IMR-90 (cell line): Measurements from ENCODE around the gene NDEL1. TPM values are rescaled to one million over a fixed set of nuclear protein-coding genes. Genes with fewer than 3 reads are reported as not detected.

Experiments used
- ATAC-seq: fragments of 200-7000 bp; cut with Tn5 transposase; 2 replicates; pipeline ENCODE4 v1.9.1; 2020; ENCODE audit warnings: low read depth, mild to moderate bottlenecking, moderate library complexity
- BruUV-seq: library from RNA; stranded (reverse); fragments of 400-500 nt; replicated peaks from 2 replicates; lab custom pipeline; 2021; lab: Mats Ljungman, UMichigan
- CTCF ChIA-PET: fragments of 300-600 bp; formaldehyde crosslinking; extraction: SDS; loops from one replicate; lab custom pipeline; 2021; ENCODE audit warnings: antibody characterized with exemption; lab: Yijun Ruan, JAX
- POLR2A ChIA-PET: fragments of 300-600 bp; sonication (Branson Sonifier 250); formaldehyde crosslinking; loops from one replicate; lab custom pipeline; 2022; ENCODE audit warnings: antibody characterized with exemption; ENCODE audit not compliant: unreplicated experiment; lab: Charles Lee
- DNase-seq: peaks from one replicate; pipeline ENCODE4 v3.0.0; 2013
- H2AFZ ChIP-seq: replicated peaks from 2 replicates; pipeline ENCODE3; 2013; ENCODE audit warnings: low read length, mild to moderate bottlenecking; ENCODE audit not compliant: poor library complexity
- H2AK5ac ChIP-seq: 2 replicates; pipeline ENCODE4 v1.6.1; 2013; ENCODE audit warnings: low read depth, low read length, inconsistent platforms
- H2AK9ac ChIP-seq: replicated peaks from 2 replicates; pipeline ENCODE3; 2013; ENCODE audit warnings: mild to moderate bottlenecking, low read depth, low read length, moderate library complexity; ENCODE audit not compliant: poor library complexity
- H2BK120ac ChIP-seq: 2 replicates; pipeline ENCODE4 v1.6.1; 2013; ENCODE audit warnings: low read depth, low read length, inconsistent platforms
- H2BK15ac ChIP-seq: 3 replicates; pipeline ENCODE4 v1.6.1; 2013; ENCODE audit warnings: low read depth, low read length, inconsistent platforms
- H2BK20ac ChIP-seq: 2 replicates; pipeline ENCODE4 v1.6.1; 2013; ENCODE audit warnings: low read depth, mild to moderate bottlenecking, inconsistent platforms, low read length, moderate library complexity
- H2BK5ac ChIP-seq: 2 replicates; pipeline ENCODE4 v1.6.1; 2013; ENCODE audit warnings: mild to moderate bottlenecking, low read depth, low read length, inconsistent platforms; ENCODE audit not compliant: poor library complexity, severe bottlenecking
- H3K14ac ChIP-seq: replicated peaks from 2 replicates; pipeline ENCODE4 v1.6.1; 2013; ENCODE audit warnings: low read depth, low read length, inconsistent platforms
- H3K18ac ChIP-seq: 2 replicates; pipeline ENCODE4 v1.6.1; 2013; ENCODE audit warnings: low read depth, low read length, control low read depth
- H3K23ac ChIP-seq: 2 replicates; pipeline ENCODE4 v1.6.1; 2013; ENCODE audit warnings: low read depth, low read length, inconsistent platforms
- H3K27ac ChIP-seq: 2 replicates; pipeline ENCODE4 v1.5.1; 2013; ENCODE audit warnings: mild to moderate bottlenecking, control low read depth, low read length; ENCODE audit not compliant: insufficient read depth
- H3K27me3 ChIP-seq: 2 replicates; pipeline ENCODE4 v1.6.1; 2013; ENCODE audit warnings: low read length; ENCODE audit not compliant: control insufficient read depth, insufficient read depth
- H3K36me3 ChIP-seq: 2 replicates; pipeline ENCODE4 v1.6.1; 2013; ENCODE audit warnings: low read length, mixed read lengths; ENCODE audit not compliant: control insufficient read depth, insufficient read depth
- H3K4ac ChIP-seq: 2 replicates; pipeline ENCODE4 v1.6.1; 2013; ENCODE audit warnings: low read depth, low read length, inconsistent platforms
- H3K4me1 ChIP-seq: 2 replicates; pipeline ENCODE4 v1.6.1; 2013; ENCODE audit warnings: low read length, mixed read lengths; ENCODE audit not compliant: control insufficient read depth, insufficient read depth
- H3K4me2 ChIP-seq: 2 replicates; pipeline ENCODE4 v1.6.1; 2013; ENCODE audit warnings: low read depth, mild to moderate bottlenecking, control low read depth, low read length, moderate library complexity
- H3K4me3 ChIP-seq: 2 replicates; pipeline ENCODE4 v1.5.1; 2013; ENCODE audit warnings: low read depth, mild to moderate bottlenecking, control low read depth, low read length, moderate library complexity; ENCODE audit not compliant: insufficient read depth
- H3K56ac ChIP-seq: 2 replicates; pipeline ENCODE4 v1.6.1; 2013; ENCODE audit warnings: low read length, inconsistent platforms; ENCODE audit not compliant: insufficient read depth; ENCODE audit errors: extremely low read depth
- H3K79me1 ChIP-seq, 2 experiments: 2 replicates each; pipeline ENCODE4 v1.6.1; 2013; ENCODE audit warnings: low read length in 2 of 2, inconsistent platforms in 1 of 2, low read depth in 1 of 2
- H3K9ac ChIP-seq: 2 replicates; pipeline ENCODE4 v1.6.1; 2013; ENCODE audit warnings: low read depth, low read length, control low read depth
- H3K9me1 ChIP-seq: 2 replicates; pipeline ENCODE4 v1.6.1; 2013; ENCODE audit warnings: low read length, inconsistent platforms; ENCODE audit not compliant: insufficient read depth
- H3K9me3 ChIP-seq: 2 replicates; pipeline ENCODE4 v1.6.1; 2013; ENCODE audit warnings: low read length; ENCODE audit not compliant: control insufficient read depth, insufficient read depth
- H4K20me1 ChIP-seq: 2 replicates; pipeline ENCODE4 v1.6.1; 2013; ENCODE audit warnings: low read length, inconsistent platforms; ENCODE audit not compliant: insufficient read depth
- H4K5ac ChIP-seq: 2 replicates; pipeline ENCODE4 v1.6.1; 2013; ENCODE audit warnings: mild to moderate bottlenecking, low read depth, low read length, control low read depth
- H4K8ac ChIP-seq, 2 experiments: 2 replicates each; pipeline ENCODE4 v1.6.1; 2013; ENCODE audit warnings: low read depth in 2 of 2, low read length in 2 of 2, control low read depth in 1 of 2, inconsistent platforms in 1 of 2
- H4K91ac ChIP-seq: 2 replicates; pipeline ENCODE4 v1.6.1; 2013; ENCODE audit warnings: low read depth, low read length, inconsistent platforms; ENCODE audit not compliant: insufficient read depth
- CEBPB ChIP-seq: IDR thresholded peaks from 2 replicates; pipeline ENCODE4 v1.6.1; 2012; ENCODE audit warnings: low read depth, low read length, improper control_type of control experiment
- CTCF ChIP-seq: conservative IDR thresholded peaks from 2 replicates; pipeline ENCODE4 v1.5.1; 2012; ENCODE audit warnings: mild to moderate bottlenecking, low read depth, low read length, improper control_type of control experiment
- FOS ChIP-seq: fragments of 150-350 bp; IDR thresholded peaks from 2 replicates; pipeline ENCODE4 v1.6.1; 2016; ENCODE audit warnings: low read depth, low read length
- MAZ ChIP-seq: IDR thresholded peaks from 2 replicates; pipeline ENCODE4 v1.6.1; 2012; ENCODE audit warnings: low read depth, mild to moderate bottlenecking, low read length, improper control_type of control experiment, moderate library complexity, borderline replicate concordance
- NFE2L2 ChIP-seq: fragments of 150-350 bp; IDR thresholded peaks from 2 replicates; pipeline ENCODE4 v1.6.1; 2016; ENCODE audit warnings: low read depth, mild to moderate bottlenecking, low read length
- POLR2A ChIP-seq: IDR thresholded peaks from 2 replicates; pipeline ENCODE4 v1.6.1; 2012; ENCODE audit warnings: mild to moderate bottlenecking, low read depth, low read length
- RAD21 ChIP-seq: IDR thresholded peaks from 2 replicates; pipeline ENCODE4 v1.6.1; 2012; ENCODE audit warnings: low read length, improper control_type of control experiment
- SMC3 ChIP-seq: fragments of 150-350 bp; IDR thresholded peaks from 2 replicates; pipeline ENCODE4 v1.6.1; 2016; ENCODE audit warnings: low read depth, mild to moderate bottlenecking, antibody characterized with exemption, low read length, moderate library complexity
- USF2 ChIP-seq: fragments of 150-350 bp; IDR thresholded peaks from 2 replicates; pipeline ENCODE4 v1.6.1; 2017; ENCODE audit warnings: mild to moderate bottlenecking, antibody characterized with exemption, low read length, low read depth
- WGBS, 2 experiments: methylation state at CpG; one replicate each; pipeline versions ENCODE4 v1.1.5 to v1.1.7; 2013; ENCODE audit warnings: missing lambda C conversion rate in 2 of 2; ENCODE audit not compliant: insufficient read length in 1 of 2; ENCODE audit errors: extremely low coverage in 2 of 2; 5-methylcytosine and 5-hydroxymethylcytosine counted together
- dilution Hi-C: fragments of 300-500 bp; cut with HindIII; formaldehyde crosslinking; loops from one replicate; pipeline ENCODE4 v1.14.3; 2018; ENCODE audit warnings: low sequenced_read_pairs; ENCODE audit not compliant: unreplicated experiment
- in situ Hi-C: fragments of 300-500 bp; cut with MboI; formaldehyde crosslinking; loops from 3 replicates; pipeline ENCODE4 v1.14.3; 2019; ENCODE audit warnings: low sequenced_read_pairs, inconsistent platforms, mixed read lengths
- intact Hi-C: fragments of 100-400 bp; cut with micrococcal nuclease; formaldehyde crosslinking; loops from 2 replicates; pipeline ENCODE4 v1.10.0; 2022
- polyA plus RNA-seq, 3 experiments: library from polyadenylated mRNA; depleted of rRNA; stranded (reverse); fragments of >200 nt; gene quantifications; 2 replicates each; pipeline ENCODE4 v1.2.3, GENCODE V29; 2012; ENCODE audit warnings: low replicate concordance in 1 of 3
- total RNA-seq: library from RNA; depleted of rRNA; stranded (reverse); fragments of >200 nt; gene quantifications from 2 replicates; pipeline ENCODE4 v1.2.3, GENCODE V29; 2012

The NDEL1 gene
- total and polyA plus RNA-seq, 2 of the 4 experiments (the other 2 are of a cell fraction), result 28.9 to 95.6 TPM

- Histone ChIP-seq H4K91ac (no peak overlapping the region), H3K14ac (no peak overlapping the region), H3K36me3 (peaks cover 83% of the 10 kb centered on the region), H3K79me1 (peaks cover 4 to 56% of the 10 kb centered on the region in 2 experiments; a peak in 3 of 4 replicates), H3K4ac (no peak overlapping the region), H3K23ac (no peak overlapping the region), H2AK9ac (no peak overlapping the region), H2BK15ac (no peak overlapping the region), H2BK5ac (no peak overlapping the region), H3K9ac (no peak overlapping the region), H4K20me1 (peaks cover 37% of the 10 kb centered on the region), H3K4me3 (no peak overlapping the region), H3K18ac (no peak overlapping the region), H4K5ac (no peak overlapping the region), H3K27me3 (no peaks in the 10 kb centered on the region), H3K9me1 (0 out of 2 replicates have a peak, but pooled peaks cover 8% of the 10 kb centered on the region), H2BK20ac (no peak overlapping the region), H3K4me1 (peaks cover 7% of the 10 kb centered on the region), H3K27ac (no peak overlapping the region), H2AK5ac (no peak overlapping the region), H3K4me2 (no peak overlapping the region), H3K56ac (no peak overlapping the region), H2AFZ (no peak overlapping the region), H3K9me3 (no peaks in the 10 kb centered on the region), H2BK120ac (no peak overlapping the region), H4K8ac (no peak overlapping the region)
- BruUV-seq, result no TSS peak
- in situ Hi-C loops (no loop called here), dilution Hi-C loops (no loop called here), intact Hi-C loops (no loop called here)
- DNase-seq, result no peak
- no peak for TF ChIP-seq USF2
- TF ChIP-seq FOS, result no peak
- TF ChIP-seq RAD21, result no peak
- TF ChIP-seq MAZ, result no peak
- TF ChIP-seq SMC3, result no peak
- no peak for TF ChIP-seq POLR2A
- no peak for TF ChIP-seq NFE2L2
- TF ChIP-seq CEBPB, result no peak
- TF ChIP-seq CTCF, result no peak
- no peak for ATAC-seq
- CTCF ChIA-PET, result no interaction called here
- POLR2A ChIA-PET, result no interaction called here
- no CpG with 5 or more reads among the region's 9 CpGs for WGBS, 2 experiments
Observed at GRCh38 chr17:8475227-8475626, 39.5 kb downstream of the NDEL1 start.
